H9 (cell line): ENCODE measurements around the gene SNX21. TPM values are rescaled to one million over a fixed set of nuclear protein-coding genes. Genes with fewer than 3 reads are reported as not detected.

Experiments
- DNase-seq: peaks from one replicate; pipeline ENCODE4 v3.0.0-alpha.2; 2017
- H2AFZ ChIP-seq: one replicate; pipeline ENCODE4 v1.6.1; 2013; ENCODE audit warnings: mild to moderate bottlenecking, low read length, control low read depth, moderate library complexity
- H2AK5ac ChIP-seq: 2 replicates; pipeline ENCODE4 v1.6.1; 2013; ENCODE audit warnings: low read length, control low read depth, mixed read lengths; ENCODE audit not compliant: insufficient read length
- H2BK120ac ChIP-seq: one replicate; pipeline ENCODE4 v1.6.1; 2013; ENCODE audit warnings: low read depth, mild to moderate bottlenecking, low read length, control low read depth, inconsistent platforms; ENCODE audit not compliant: poor library complexity, severe bottlenecking
- H2BK12ac ChIP-seq: 2 replicates; pipeline ENCODE4 v1.6.1; 2013; ENCODE audit warnings: low read length, control low read depth, mixed read lengths, low read depth; ENCODE audit not compliant: insufficient read length
- H2BK15ac ChIP-seq: 2 replicates; pipeline ENCODE4 v1.6.1; 2013; ENCODE audit warnings: low read depth, low read length, control low read depth
- H2BK20ac ChIP-seq: one replicate; pipeline ENCODE4 v1.6.1; 2013; ENCODE audit warnings: low read depth, mild to moderate bottlenecking, low read length, control low read depth, inconsistent platforms; ENCODE audit not compliant: poor library complexity, severe bottlenecking
- H2BK5ac ChIP-seq: 2 replicates; pipeline ENCODE4 v1.6.1; 2013; ENCODE audit warnings: low read length, control low read depth, mixed read lengths; ENCODE audit not compliant: insufficient read length
- H3K14ac ChIP-seq: 2 replicates; pipeline ENCODE4 v1.6.1; 2013; ENCODE audit warnings: low read length, control low read depth; ENCODE audit not compliant: insufficient read depth
- H3K18ac ChIP-seq: 2 replicates; pipeline ENCODE4 v1.6.1; 2013; ENCODE audit warnings: low read depth, mild to moderate bottlenecking, mixed read lengths, low read length, control low read depth; ENCODE audit not compliant: insufficient read length
- H3K23ac ChIP-seq: 2 replicates; pipeline ENCODE4 v1.6.1; 2013; ENCODE audit warnings: low read length, control low read depth, mixed read lengths, low read depth; ENCODE audit not compliant: insufficient read length
- H3K23me2 ChIP-seq: 2 replicates; pipeline ENCODE4 v1.6.1; 2013; ENCODE audit warnings: low read depth, mild to moderate bottlenecking, mixed read lengths, low read length, control low read depth; ENCODE audit not compliant: insufficient read length, poor library complexity, severe bottlenecking
- H3K27ac ChIP-seq: 2 replicates; pipeline ENCODE4 v1.5.1; 2013; ENCODE audit warnings: low read length, control low read depth, mixed read lengths, low read depth; ENCODE audit not compliant: insufficient read length
- H3K27me3 ChIP-seq: 2 replicates; pipeline ENCODE4 v1.6.1; 2013; ENCODE audit warnings: low read length, control low read depth, inconsistent platforms; ENCODE audit not compliant: insufficient read depth
- H3K4ac ChIP-seq: 2 replicates; pipeline ENCODE4 v1.6.1; 2013; ENCODE audit warnings: low read depth, mild to moderate bottlenecking, control low read depth, inconsistent platforms, low read length, moderate library complexity
- H3K4me1 ChIP-seq: 2 replicates; pipeline ENCODE4 v1.6.1; 2013; ENCODE audit warnings: low read length, control low read depth, inconsistent platforms; ENCODE audit not compliant: insufficient read depth
- H3K4me2 ChIP-seq: 2 replicates; pipeline ENCODE4 v1.6.1; 2013; ENCODE audit warnings: low read length, control low read depth, mixed read lengths; ENCODE audit not compliant: insufficient read length, insufficient read depth
- H3K56ac ChIP-seq: 2 replicates; pipeline ENCODE4 v1.6.1; 2013; ENCODE audit warnings: low read depth, mild to moderate bottlenecking, mixed read lengths, low read length, control low read depth; ENCODE audit not compliant: insufficient read length
- H3K79me1 ChIP-seq: 2 replicates; pipeline ENCODE4 v1.6.1; 2013; ENCODE audit warnings: low read depth, mild to moderate bottlenecking, moderate library complexity, low read length, control low read depth, inconsistent platforms; ENCODE audit not compliant: insufficient read depth, poor library complexity, severe bottlenecking
- H3K79me2 ChIP-seq: 2 replicates; pipeline ENCODE4 v1.6.1; 2013; ENCODE audit warnings: low read length, control low read depth, inconsistent platforms; ENCODE audit not compliant: insufficient read depth
- H3K9ac ChIP-seq: 2 replicates; pipeline ENCODE4 v1.6.1; 2013; ENCODE audit warnings: low read length, control low read depth, mixed read lengths; ENCODE audit not compliant: insufficient read length; ENCODE audit errors: extremely low read depth
- H3K9me3 ChIP-seq: one replicate; pipeline ENCODE4 v1.6.1; 2013; ENCODE audit warnings: low read depth, low read length, inconsistent platforms; ENCODE audit not compliant: control insufficient read depth
- H3T11ph ChIP-seq: one replicate; pipeline ENCODE4 v1.6.1; 2013; ENCODE audit warnings: mild to moderate bottlenecking, low read length, control low read depth, inconsistent platforms
- H4K20me1 ChIP-seq: one replicate; pipeline ENCODE4 v1.6.1; 2013; ENCODE audit not compliant: control insufficient read depth, insufficient read length, insufficient read depth
- H4K5ac ChIP-seq: 2 replicates; pipeline ENCODE4 v1.6.1; 2013; ENCODE audit warnings: low read depth, mild to moderate bottlenecking, mixed read lengths, low read length, control low read depth; ENCODE audit not compliant: insufficient read length
- H4K8ac ChIP-seq: replicated peaks from 2 replicates; pipeline ENCODE4 v1.6.1; 2013; ENCODE audit warnings: low read length, control low read depth, mixed read lengths, low read depth; ENCODE audit not compliant: insufficient read length
- H4K91ac ChIP-seq: 2 replicates; pipeline ENCODE4 v1.6.1; 2013; ENCODE audit warnings: low read depth, mild to moderate bottlenecking, moderate library complexity, mixed read lengths, low read length, control low read depth; ENCODE audit not compliant: insufficient read length
- H3K27ac Mint-ChIP-seq, 3 experiments: 2 replicates in 2 of 3; 3 replicates in 1 of 3; pipeline ENCODE4 v1.8.0; 2020 to 2021; ENCODE audit warnings: mixed read lengths in 3 of 3, mild to moderate bottlenecking in 1 of 3, moderate library complexity in 1 of 3
- H3K27me3 Mint-ChIP-seq: 2 replicates; pipeline ENCODE4 v1.8.0; 2021; ENCODE audit warnings: low read depth, mild to moderate bottlenecking, moderate library complexity, mixed read lengths
- H3K36me3 Mint-ChIP-seq, 3 experiments: 2 replicates in 2 of 3; 3 replicates in 1 of 3; pipeline ENCODE4 v1.8.0; 2020 to 2021; ENCODE audit warnings: low read depth in 3 of 3, mixed read lengths in 3 of 3; ENCODE audit not compliant: insufficient read depth in 1 of 3
- H3K4me1 Mint-ChIP-seq, 2 experiments: 2 replicates each; pipeline ENCODE4 v1.8.0; 2020; ENCODE audit warnings: mixed read lengths in 2 of 2
- H3K4me3 Mint-ChIP-seq, 2 experiments: 2 replicates in 1 of 2; 3 replicates in 1 of 2; pipeline ENCODE4 v1.8.0; 2020 to 2021; ENCODE audit warnings: mild to moderate bottlenecking in 2 of 2, mixed read lengths in 2 of 2, moderate library complexity in 1 of 2
- H3K9me3 Mint-ChIP-seq, 2 experiments: 2 replicates in 1 of 2; 3 replicates in 1 of 2; pipeline ENCODE4 v1.8.0; 2020; ENCODE audit warnings: mild to moderate bottlenecking in 2 of 2, mixed read lengths in 2 of 2, moderate library complexity in 1 of 2
- CTCF ChIP-seq: fragments of 200-600 bp; sonication (generic); conservative IDR thresholded peaks from 3 replicates; pipeline ENCODE4 v1.8.0; 2021; ENCODE audit warnings: antibody characterized with exemption, mild to moderate bottlenecking
- total RNA-seq: library from RNA; stranded (reverse); gene quantifications from 2 replicates; pipeline ENCODE4 v1.2.1, GENCODE V29; 2021

SNX21 gene
- total RNA-seq, 1 experiment from 2014 or later: 20.5 TPM

DNA sequence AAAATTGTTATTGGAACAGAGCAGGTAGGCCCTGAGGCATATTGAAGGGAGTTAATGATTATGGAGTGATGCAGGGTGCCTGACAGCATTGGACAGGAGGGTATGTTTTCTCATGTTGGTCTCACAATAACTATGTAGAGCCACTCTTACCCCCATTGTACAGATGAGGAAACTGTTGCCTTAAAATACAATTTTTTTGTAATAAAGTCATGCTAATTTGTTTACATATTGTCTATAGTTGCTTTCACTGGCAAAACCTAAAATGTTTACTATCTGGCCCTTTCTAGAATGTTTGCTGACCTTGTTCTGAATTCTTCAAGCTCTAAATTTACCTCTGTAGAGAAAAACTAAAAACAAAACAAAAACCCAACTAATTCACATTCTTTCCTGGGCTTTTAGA lies 17.9 kb downstream of the SNX21 start:
- no peak overlapping the region for H3K4me2 ChIP-seq
- no peak for DNase-seq
- H3K4me1 Mint-ChIP-seq: peaks cover 39 to 44% of the 10 kb centered on the region in 2 experiments

More for the DNA sequence above, 17.9 kb downstream of the SNX21 start:
- TF ChIP-seq CTCF: no peak
- peaks cover 12% of the 10 kb centered on the region; the same call in 1 of the 2 replicates for H3K4me1 ChIP-seq
- H2AK5ac ChIP-seq: no peak overlapping the region
- H3K56ac ChIP-seq: no peak overlapping the region
- no peak overlapping the region for H3K27ac ChIP-seq
- H2BK120ac ChIP-seq: no peak overlapping the region
- no peak overlapping the region for H3K4ac ChIP-seq
- no peaks in the 10 kb centered on the region for H4K20me1 ChIP-seq
- no peak overlapping the region for H2BK5ac ChIP-seq
- Mint-ChIP-seq H3K4me3 (no peak overlapping the region), H3K9me3 (no peaks in the 10 kb centered on the region), H3K27me3 (no peaks in the 10 kb centered on the region), H3K36me3 (peaks cover 8 to 37% (median 24%) of the 10 kb centered on the region in 3 experiments; a peak in 6 of 7 replicates), H3K27ac (no peak overlapping the region; a peak in 1 of 7 replicates)
- no peak overlapping the region for H2BK12ac ChIP-seq
- H3K23me2 ChIP-seq: no peaks in the 10 kb centered on the region
- no peaks in the 10 kb centered on the region for H3K79me1 ChIP-seq
- H4K8ac ChIP-seq: no peak overlapping the region
- no peak overlapping the region for H3K14ac ChIP-seq
- no peak overlapping the region for H3T11ph ChIP-seq
- H3K9me3 ChIP-seq: no peaks in the 10 kb centered on the region
- H4K91ac ChIP-seq: no peak overlapping the region
- H3K23ac ChIP-seq: no peak overlapping the region
- no peak overlapping the region for H2BK15ac ChIP-seq
- H3K27me3 ChIP-seq: no peaks in the 10 kb centered on the region
- no peak overlapping the region for H3K9ac ChIP-seq
- no peaks in the 10 kb centered on the region; the same call in 1 of the 2 replicates for H3K79me2 ChIP-seq
- H2BK20ac ChIP-seq: no peak overlapping the region
- no peak overlapping the region for H2AFZ ChIP-seq
- no peak overlapping the region for H4K5ac ChIP-seq
- no peak overlapping the region for H3K18ac ChIP-seq
